Measurements from ENCODE around the gene NOS1AP. TPM values are rescaled to one million over a fixed set of nuclear protein-coding genes. Genes with fewer than 3 reads are reported as not detected.

The NOS1AP gene
- total and polyA plus RNA-seq, 9 donors: 0.50 to 4.4 (median 1.5) TPM

DNA sequence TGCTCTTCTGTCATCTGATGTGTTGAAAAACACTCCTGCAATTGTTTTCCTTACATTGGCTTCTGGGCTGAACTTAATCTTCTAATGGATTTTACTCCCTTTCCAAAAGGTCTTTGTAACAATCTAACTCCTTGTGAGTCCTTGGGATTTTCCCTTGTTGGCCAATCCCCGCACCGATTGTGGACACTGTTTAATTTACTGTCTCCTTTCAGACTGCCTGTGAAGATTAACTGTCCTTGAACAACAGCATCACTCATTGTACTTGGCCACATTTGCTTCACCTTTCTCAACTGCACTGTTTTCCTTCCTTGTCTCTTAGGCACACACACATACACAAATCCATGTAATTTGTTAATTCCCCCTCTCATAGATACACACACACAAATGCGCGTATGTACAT lies 186.8 kb downstream of the NOS1AP start:
- H3K27me3 ChIP-seq: no peaks in the 10 kb centered on the region

DNA sequence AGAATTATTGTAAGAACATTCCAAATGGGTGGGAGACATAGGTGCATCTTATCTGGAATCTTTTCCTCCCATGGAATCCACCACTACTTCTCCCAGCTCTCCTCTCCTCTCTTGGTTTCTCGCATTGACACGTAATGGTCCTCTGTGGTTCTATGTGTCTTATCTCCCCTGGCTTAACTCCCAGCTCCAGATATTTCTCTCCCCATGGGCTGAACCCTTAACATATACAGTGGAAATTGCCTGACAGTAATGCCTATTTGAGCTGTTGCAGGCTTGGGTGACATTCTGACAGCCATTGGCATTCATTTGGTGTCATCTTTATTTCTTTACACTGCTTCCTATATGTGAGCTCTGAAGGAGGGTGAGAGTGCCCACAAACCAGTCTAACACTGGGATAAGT lies 188.9 kb downstream of the NOS1AP start:
- H3K27ac ChIP-seq: no peak overlapping the region
- no peaks in the 10 kb centered on the region for H3K27me3 ChIP-seq
- no peaks in the 10 kb centered on the region for H3K36me3 ChIP-seq
- H3K4me1 ChIP-seq (ENCODE audit: insufficient read depth): no peaks in the 10 kb centered on the region
- no peak overlapping the region for H3K4me3 ChIP-seq
- no peak for DNase-seq
- WGBS, 3 donors: 84 to 94% (median 93%) methylated on average over 2 of the region's 2 CpGs
- no peaks in the 10 kb centered on the region for H3K9me3 ChIP-seq
- intact Hi-C loops (cut with DNase I): no loop called here
- TF ChIP-seq, protein P1, sequence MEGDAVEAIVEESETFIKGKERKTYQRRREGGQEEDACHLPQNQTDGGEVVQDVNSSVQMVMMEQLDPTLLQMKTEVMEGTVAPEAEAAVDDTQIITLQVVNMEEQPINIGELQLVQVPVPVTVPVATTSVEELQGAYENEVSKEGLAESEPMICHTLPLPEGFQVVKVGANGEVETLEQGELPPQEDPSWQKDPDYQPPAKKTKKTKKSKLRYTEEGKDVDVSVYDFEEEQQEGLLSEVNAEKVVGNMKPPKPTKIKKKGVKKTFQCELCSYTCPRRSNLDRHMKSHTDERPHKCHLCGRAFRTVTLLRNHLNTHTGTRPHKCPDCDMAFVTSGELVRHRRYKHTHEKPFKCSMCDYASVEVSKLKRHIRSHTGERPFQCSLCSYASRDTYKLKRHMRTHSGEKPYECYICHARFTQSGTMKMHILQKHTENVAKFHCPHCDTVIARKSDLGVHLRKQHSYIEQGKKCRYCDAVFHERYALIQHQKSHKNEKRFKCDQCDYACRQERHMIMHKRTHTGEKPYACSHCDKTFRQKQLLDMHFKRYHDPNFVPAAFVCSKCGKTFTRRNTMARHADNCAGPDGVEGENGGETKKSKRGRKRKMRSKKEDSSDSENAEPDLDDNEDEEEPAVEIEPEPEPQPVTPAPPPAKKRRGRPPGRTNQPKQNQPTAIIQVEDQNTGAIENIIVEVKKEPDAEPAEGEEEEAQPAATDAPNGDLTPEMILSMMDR (IDR thresholded peaks at IDR 0.05): no peak
- TF ChIP-seq POLR2A (IDR thresholded peaks at IDR 0.05): no peak
- TF ChIP-seq EP300 (IDR thresholded peaks at IDR 0.05): no peak

More for the DNA sequence above, 186.8 kb downstream of the NOS1AP start:
- no peaks in the 10 kb centered on the region for H3K36me3 ChIP-seq
- H3K4me3 ChIP-seq: no peak overlapping the region
- H3K4me1 ChIP-seq (ENCODE audit: insufficient read depth): no peaks in the 10 kb centered on the region
- H3K27ac ChIP-seq: no peak overlapping the region
- TF ChIP-seq POLR2A (IDR thresholded peaks at IDR 0.05) (no peak), EP300 (IDR thresholded peaks at IDR 0.05) (no peak)
- TF ChIP-seq, protein P1 (IDR thresholded peaks at IDR 0.05): no peak
- WGBS, 3 donors: 22 to 37% (median 28%) methylated on average over 4 of the region's 4 CpGs
- H3K9me3 ChIP-seq: no peaks in the 10 kb centered on the region
- DNase-seq: no peak
- intact Hi-C loops (cut with DNase I): no loop called here

DNA sequence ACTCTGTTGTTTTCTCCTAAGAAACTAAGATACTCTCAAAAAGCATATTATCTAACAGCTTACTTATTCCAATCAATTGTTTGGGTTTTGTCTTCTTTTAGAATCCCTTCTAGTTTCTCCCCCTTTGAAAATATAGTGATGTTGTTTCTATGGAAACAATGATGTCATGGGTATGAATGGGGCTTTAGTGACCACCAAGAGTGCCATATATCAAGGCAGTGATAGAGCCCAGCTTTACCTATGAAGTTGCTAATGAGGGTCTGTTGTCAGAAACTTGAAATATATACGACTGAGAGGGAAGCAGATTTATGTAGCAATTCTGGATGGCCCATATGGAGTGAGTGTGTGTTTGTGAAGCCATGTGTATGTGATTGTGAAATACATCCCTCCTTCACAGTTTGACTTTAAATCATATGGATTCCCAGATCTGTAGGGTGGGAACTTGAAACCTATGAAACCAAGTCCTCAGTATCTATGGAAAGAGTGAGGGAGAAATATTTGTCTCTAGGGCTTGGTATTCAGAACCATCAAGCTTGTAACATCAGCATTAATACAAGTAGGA lies 190.5 kb downstream of the NOS1AP start:
- DNase-seq: no peak
- 67 to 79% (median 71%) methylated on average over 1 of the region's 1 CpG for WGBS, 3 donors
- H3K27me3 ChIP-seq: no peaks in the 10 kb centered on the region
- no peak overlapping the region for H3K4me3 ChIP-seq
- intact Hi-C loops (cut with DNase I): no loop called here
- H3K9me3 ChIP-seq: no peaks in the 10 kb centered on the region
- TF ChIP-seq POLR2A (IDR thresholded peaks at IDR 0.05) (no peak), EP300 (IDR thresholded peaks at IDR 0.05) (no peak)
- TF ChIP-seq, protein P1 (IDR thresholded peaks at IDR 0.05): no peak
- no peaks in the 10 kb centered on the region for H3K4me1 ChIP-seq (ENCODE audit: insufficient read depth)
- H3K27ac ChIP-seq: no peak overlapping the region
- H3K36me3 ChIP-seq: no peaks in the 10 kb centered on the region

DNA sequence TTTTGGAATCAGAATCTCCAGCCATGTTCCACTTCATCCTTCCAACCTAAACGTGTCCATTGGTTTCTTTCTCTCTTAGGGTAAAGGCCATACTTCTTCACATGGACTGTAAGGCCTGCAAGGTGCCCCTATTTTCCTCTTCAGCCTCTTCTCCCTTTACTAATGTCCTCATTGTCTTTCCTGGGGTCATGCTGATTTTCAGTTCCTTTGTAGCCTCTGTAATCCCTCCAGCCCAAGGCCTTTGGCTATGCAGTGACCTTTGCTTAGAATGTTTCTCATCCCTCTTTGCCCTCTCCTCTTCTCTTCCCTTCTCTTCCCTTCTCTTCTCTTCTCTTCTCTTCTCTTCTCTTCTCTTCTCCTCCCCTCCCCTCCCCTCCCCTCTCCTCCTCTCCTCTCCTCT lies 194.6 kb downstream of the NOS1AP start:
- no peak for DNase-seq
- H3K4me1 ChIP-seq (ENCODE audit: insufficient read depth): no peaks in the 10 kb centered on the region
- intact Hi-C loops (cut with DNase I): no loop called here
- H3K4me3 ChIP-seq: no peak overlapping the region
- TF ChIP-seq EP300 (IDR thresholded peaks at IDR 0.05) (no peak), POLR2A (IDR thresholded peaks at IDR 0.05) (no peak)
- TF ChIP-seq, protein P1 (IDR thresholded peaks at IDR 0.05): no peak
- H3K27me3 ChIP-seq: no peaks in the 10 kb centered on the region
- no peaks in the 10 kb centered on the region for H3K9me3 ChIP-seq
- no peak overlapping the region for H3K27ac ChIP-seq
- 85 to 89% (median 86%) methylated on average over 1 of the region's 1 CpG for WGBS, 3 donors
- no peaks in the 10 kb centered on the region for H3K36me3 ChIP-seq

All from ovary (tissue), 9 donors.